HepG2 (cell line): ENCODE measurements around the gene POLE4. TPM values are rescaled to one million over a fixed set of nuclear protein-coding genes. Genes with fewer than 3 reads are reported as not detected.
A peak's percentile ranks its signal among the peaks of the same experiment; 100 is the strongest.

ENCODE experiments used
- BATF2 ChIP-seq: sonication (generic); formaldehyde crosslinking; IDR thresholded peaks from 2 replicates; pipeline ENCODE4 v1.8.0; 2022; ENCODE audit warnings: mild to moderate bottlenecking, missing genetic modification reagents, moderate library complexity
- CENPT ChIP-seq: sonication (generic); formaldehyde crosslinking; IDR thresholded peaks from 2 replicates; pipeline ENCODE4 v1.8.0; 2022; ENCODE audit warnings: low read depth, mild to moderate bottlenecking, moderate library complexity, missing genetic modification reagents
- FOXP1 ChIP-seq, 2 experiments: fragments of 450-650 bp in 1 of 2; IDR thresholded peaks; 2 replicates each; pipeline ENCODE4 v1.6.1; 2017 to 2018; ENCODE audit warnings: antibody characterized with exemption in 1 of 2
- GPBP1L1 ChIP-seq: sonication (generic); formaldehyde crosslinking; IDR thresholded peaks from 2 replicates; pipeline ENCODE4 v1.5.0; 2020; ENCODE audit warnings: mild to moderate bottlenecking, missing genetic modification reagents
- KLF11 ChIP-seq: IDR thresholded peaks from 2 replicates; pipeline ENCODE4 v1.6.1; 2016; ENCODE audit warnings: missing compliant biosample characterization
- MXI1 ChIP-seq: IDR thresholded peaks from 3 replicates; pipeline ENCODE4 v1.6.1; 2012; ENCODE audit warnings: low read depth, low read length, inconsistent platforms, borderline replicate concordance
- NPAS2 ChIP-seq: sonication (generic); formaldehyde crosslinking; IDR thresholded peaks from 2 replicates; pipeline ENCODE4 v1.8.0; 2022; ENCODE audit warnings: mild to moderate bottlenecking, missing genetic modification reagents, borderline replicate concordance
- PAX8 ChIP-seq: sonication (generic); formaldehyde crosslinking; IDR thresholded peaks from 2 replicates; pipeline ENCODE4 v1.8.0; 2022; ENCODE audit warnings: mild to moderate bottlenecking, missing genetic modification reagents, borderline replicate concordance
- PLSCR1 ChIP-seq: sonication (generic); formaldehyde crosslinking; IDR thresholded peaks from 2 replicates; pipeline ENCODE4 v1.5.0; 2020; ENCODE audit warnings: missing genetic modification reagents, mild to moderate bottlenecking, borderline replicate concordance
- POLR2AphosphoS2 ChIP-seq: IDR thresholded peaks from 2 replicates; pipeline ENCODE4 v1.6.1; 2011; ENCODE audit warnings: low read depth, low read length, improper control_type of control experiment
- PRPF4 ChIP-seq: fragments of 200-400 bp; formaldehyde crosslinking; IDR thresholded peaks from 2 replicates; pipeline ENCODE4 v1.6.1; 2016; ENCODE audit warnings: low read length, low read depth; ENCODE audit not compliant: poor library complexity, severe bottlenecking
- RXRB ChIP-seq: IDR thresholded peaks from 2 replicates; pipeline ENCODE4 v1.6.1; 2016; ENCODE audit warnings: borderline replicate concordance, missing genetic modification reagents, missing compliant biosample characterization
- SETDB1 ChIP-seq: sonication (generic); formaldehyde crosslinking; IDR thresholded peaks from 2 replicates; pipeline ENCODE4 v1.5.1; 2020; ENCODE audit warnings: missing genetic modification reagents, mild to moderate bottlenecking, borderline replicate concordance
- STAT6 ChIP-seq: sonication (generic); formaldehyde crosslinking; IDR thresholded peaks from 2 replicates; pipeline ENCODE4 v1.4.0; 2020; ENCODE audit warnings: missing genetic modification reagents, mild to moderate bottlenecking, borderline replicate concordance
- WIZ ChIP-seq: sonication (generic); formaldehyde crosslinking; IDR thresholded peaks from 2 replicates; pipeline ENCODE4 v1.5.1; 2020; ENCODE audit warnings: mild to moderate bottlenecking, missing genetic modification reagents
- ZFP36 ChIP-seq: fragments of 150-350 bp; IDR thresholded peaks from 2 replicates; pipeline ENCODE4 v1.6.1; 2018; ENCODE audit warnings: borderline replicate concordance, low read length, low read depth; ENCODE audit not compliant: partially characterized antibody
- ZNF230 ChIP-seq: sonication (generic); formaldehyde crosslinking; IDR thresholded peaks from 2 replicates; pipeline ENCODE4 v1.4.0; 2020; ENCODE audit warnings: mild to moderate bottlenecking, missing genetic modification reagents
- ZNF275 ChIP-seq: sonication (generic); formaldehyde crosslinking; IDR thresholded peaks from 2 replicates; pipeline ENCODE4 v1.8.0; 2022; ENCODE audit warnings: missing genetic modification reagents, mild to moderate bottlenecking, inconsistent platforms, borderline replicate concordance
- ZNF282 ChIP-seq: fragments of 450-650 bp; IDR thresholded peaks from 2 replicates; pipeline ENCODE4 v1.6.1; 2018; ENCODE audit not compliant: partially characterized antibody
- ZNF746 ChIP-seq: sonication (generic); formaldehyde crosslinking; IDR thresholded peaks from 2 replicates; pipeline ENCODE4 v1.8.0; 2022; ENCODE audit warnings: mild to moderate bottlenecking, missing genetic modification reagents
- ZNF749 ChIP-seq: sonication (generic); formaldehyde crosslinking; IDR thresholded peaks from 2 replicates; pipeline ENCODE4 v1.8.0; 2022; ENCODE audit warnings: mild to moderate bottlenecking, missing genetic modification reagents, moderate library complexity, borderline replicate concordance
- ZNF768 ChIP-seq: sonication (generic); formaldehyde crosslinking; IDR thresholded peaks from 2 replicates; pipeline ENCODE4 v1.4.0; 2020; ENCODE audit warnings: missing genetic modification reagents
- polyA plus RNA-seq, 8 experiments: library from polyadenylated mRNA; depleted of rRNA in 3 of 8; stranded (reverse) in 7 of 8; unstranded in 1 of 8; fragments of >200 nt; fragmentation: Illumina TruSeq in 4 of 8; extraction: Trizol in 4 of 8; gene quantifications; 2 replicates each; pipeline versions ENCODE4 v1.2.1 to v1.2.3, GENCODE V29; 2011 to 2016; ENCODE audit warnings: low read depth in 4 of 8, missing spikeins in 1 of 8, mixed read lengths in 1 of 8; ENCODE audit not compliant: insufficient read depth in 1 of 8
- total RNA-seq, 5 experiments: library from RNA; depleted of rRNA; stranded (reverse); fragments of >200 nt; fragmentation: Illumina TruSeq; extraction: Trizol; gene quantifications; 2 replicates each; pipeline ENCODE4 v1.2.3, GENCODE V29; 2016; ENCODE audit warnings: low read depth in 1 of 5

The POLE4 gene
- total and polyA plus RNA-seq, 2 of the 13 experiments (the other 11 are each of a cell fraction or from before 2014, with no cell fraction given), result 106 to 116 TPM

GRCh38 chr2:74958274-74959105 is at the start of gene POLE4 (continued):
- TF ChIP-seq ZNF749 (CRISPR knock-in tag) (peak; percentile 98), FOXP1 (IDR thresholded peaks at IDR 0.05) (no peak), FOXP1 (CRISPR knock-in tag; IDR thresholded peaks at IDR 0.05) (peak; percentile 38; the same call in 1 of the 2 replicates), NPAS2 (CRISPR knock-in tag) (no peak), ZNF282 (no peak), ZNF768 (CRISPR knock-in tag) (peak; percentile 65; the same call in 1 of the 2 replicates), PLSCR1 (peak; percentile 98), MXI1 (peak; percentile 67; the same call in 2 of the 3 replicates), WIZ (CRISPR knock-in tag) (no peak; the same call in none of the 2 replicates), ZNF746 (CRISPR knock-in tag) (peak; percentile 82), GPBP1L1 (CRISPR knock-in tag) (no peak), STAT6 (CRISPR knock-in tag) (no peak; the same call in 1 of the 2 replicates), RXRB (CRISPR knock-in tag) (peak; percentile 48; the same call in 1 of the 2 replicates), ZFP36 (no peak), ZNF275 (CRISPR knock-in tag) (peak; percentile 98), SETDB1 (CRISPR knock-in tag) (peak; percentile 92), PAX8 (CRISPR knock-in tag) (peak; percentile 85; the same call in 1 of the 2 replicates), POLR2AphosphoS2 (peak; percentile 92), CENPT (CRISPR knock-in tag) (peak; percentile 96), PRPF4 (no peak), KLF11 (CRISPR knock-in tag) (peak; percentile 78; the same call in 1 of the 2 replicates), ZNF230 (peak; percentile 99), BATF2 (CRISPR knock-in tag) (peak; percentile 97)
